ENCODE results near the gene NIM1K. TPM values are rescaled to one million over a fixed set of nuclear protein-coding genes. Genes with fewer than 3 reads are reported as not detected.
A peak's percentile ranks its signal among the peaks of the same experiment; 100 is the strongest.
"Not testable (repeated sequence)": the region's sequence is repeated elsewhere in the genome, so short reads cannot be mapped to it uniquely, and the experiment has no call there.

NIM1K gene
- total and polyA plus RNA-seq, 10 of the 15 experiments (the other 5 are each of a cell fraction or from before 2014, with no cell fraction given): 0.27 to 1.7 (median 0.66) TPM

GRCh38 chr5:43161244-43161643, 30.8 kb upstream of the NIM1K start:
- over 99% methylated on average over 5 of the region's 5 CpGs for WGBS (ENCODE audit: insufficient coverage, insufficient replicate concordance, low lambda C conversion rate, missing lambda C conversion rate)
- Histone ChIP-seq H2AFZ (ENCODE audit: control insufficient read depth, low read depth, low read length) (no peak overlapping the region), H3K9ac (ENCODE audit: control insufficient read depth, insufficient read depth, low read length) (no peak overlapping the region), H3K79me2 (ENCODE audit: control insufficient read depth, insufficient read depth, low read length) (peaks cover 2% of the 10 kb centered on the region; the same call in 1 of the 2 replicates), H3K27ac (ENCODE audit: control insufficient read depth, insufficient read depth) (no peak overlapping the region), H3K27me3 (replicated peaks in 1 of 2; ENCODE audit: control insufficient read depth in 2 of 2, insufficient read depth in 2 of 2, low read length in 1 of 2) (no peaks in the 10 kb centered on the region), H3K4me3 (no peak overlapping the region), H3K4me1 (ENCODE audit: control insufficient read depth, insufficient read depth, low read length) (no peaks in the 10 kb centered on the region), H4K20me1 (ENCODE audit: control insufficient read depth, insufficient read depth) (no peaks in the 10 kb centered on the region), H3K36me3 (ENCODE audit: control insufficient read depth in 2 of 2, insufficient read depth in 2 of 2, low read length in 1 of 2) (peaks cover 0 to 3% of the 10 kb centered on the region in 2 experiments), H3K9me3 (replicated peaks; ENCODE audit: control insufficient read depth, insufficient read depth, low read length) (no peaks in the 10 kb centered on the region), H3K4me2 (ENCODE audit: control insufficient read depth, insufficient read depth) (no peak overlapping the region)
- DNase-seq (ENCODE audit: low read depth, low spot score): no peak
- intact Hi-C loops (cut with micrococcal nuclease; ENCODE audit: unreplicated experiment): no loop called here
- TF ChIP-seq SPI1 (IDR thresholded peaks at IDR 0.05; ENCODE audit: borderline replicate concordance, insufficient read depth, low read depth, low read length) (peak; percentile 18; the same call in 1 of the 2 replicates), IKZF2 (IDR thresholded peaks at IDR 0.05) (no peak), PRDM15 (CRISPR knock-in tag; IDR thresholded peaks at IDR 0.05) (no peak), BRCA1 (IDR thresholded peaks at IDR 0.05; ENCODE audit: low read depth, low read length) (no peak), JUND (IDR thresholded peaks at IDR 0.05; ENCODE audit: low read depth, low read length) (no peak)
- TF ChIP-seq, protein P1, sequence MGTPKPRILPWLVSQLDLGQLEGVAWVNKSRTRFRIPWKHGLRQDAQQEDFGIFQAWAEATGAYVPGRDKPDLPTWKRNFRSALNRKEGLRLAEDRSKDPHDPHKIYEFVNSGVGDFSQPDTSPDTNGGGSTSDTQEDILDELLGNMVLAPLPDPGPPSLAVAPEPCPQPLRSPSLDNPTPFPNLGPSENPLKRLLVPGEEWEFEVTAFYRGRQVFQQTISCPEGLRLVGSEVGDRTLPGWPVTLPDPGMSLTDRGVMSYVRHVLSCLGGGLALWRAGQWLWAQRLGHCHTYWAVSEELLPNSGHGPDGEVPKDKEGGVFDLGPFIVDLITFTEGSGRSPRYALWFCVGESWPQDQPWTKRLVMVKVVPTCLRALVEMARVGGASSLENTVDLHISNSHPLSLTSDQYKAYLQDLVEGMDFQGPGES (IDR thresholded peaks at IDR 0.05): no peak
- RAD21 ChIA-PET (ENCODE audit: unreplicated experiment): no interaction called here
- CTCF ChIA-PET: interaction anchor here (1.0 kb wide), 1 partner anchor 8 kb away, joined by 3 read pairs; no protein-coding TSS in a partner anchor
- BruUV-seq (replicated peaks): no TSS peak
- FAIRE-seq: no peak
- ATAC-seq: no peak
- in situ Hi-C loops (cut with MboI): no loop called here
- SMC1A ChIA-PET (ENCODE audit: uncharacterized antibody, unreplicated experiment): no interaction called here
- POLR2A ChIA-PET: interaction anchor here (0.7 kb wide), 1 partner anchor 1439 kb away, joined by 5 read pairs; no protein-coding TSS in a partner anchor

DNA sequence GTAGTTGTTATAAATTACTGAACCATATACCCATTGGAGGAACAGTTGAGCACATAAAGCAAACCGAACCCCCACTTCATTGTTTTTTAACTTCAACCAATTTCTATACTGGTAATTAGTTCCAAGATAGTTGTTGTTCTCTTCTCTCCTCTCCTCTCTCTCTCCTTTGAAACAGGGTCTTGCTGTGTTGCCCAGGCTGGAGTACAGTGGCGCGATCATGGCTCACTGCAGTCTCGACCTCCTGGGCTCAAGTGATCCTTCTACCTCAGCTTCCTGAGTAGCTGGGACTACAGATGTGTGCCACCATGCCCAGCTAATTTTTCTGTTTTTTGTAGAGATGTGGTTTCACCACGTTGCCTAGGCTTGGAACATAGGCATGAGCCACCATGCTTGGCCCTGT, 27.2 kb upstream of the NIM1K start:
- in situ Hi-C loops (cut with MboI); H3K79me2 ChIP-seq (ENCODE audit: control insufficient read depth, insufficient read depth, low read length); intact Hi-C loops (cut with micrococcal nuclease; ENCODE audit: unreplicated experiment); H3K27me3 ChIP-seq (replicated peaks in 1 of 2; ENCODE audit: control insufficient read depth in 2 of 2, insufficient read depth in 2 of 2, low read length in 1 of 2); SMC1A ChIA-PET (ENCODE audit: uncharacterized antibody, unreplicated experiment); H4K20me1 ChIP-seq (ENCODE audit: control insufficient read depth, insufficient read depth); POLR2A ChIA-PET; H3K9ac ChIP-seq (ENCODE audit: control insufficient read depth, insufficient read depth, low read length); H3K4me1 ChIP-seq (ENCODE audit: control insufficient read depth, insufficient read depth, low read length); CTCF ChIA-PET; H3K36me3 ChIP-seq (ENCODE audit: control insufficient read depth in 2 of 2, insufficient read depth in 2 of 2, low read length in 1 of 2); H3K27ac ChIP-seq (ENCODE audit: control insufficient read depth, insufficient read depth); RAD21 ChIA-PET (ENCODE audit: unreplicated experiment); H3K4me2 ChIP-seq (ENCODE audit: control insufficient read depth, insufficient read depth); H3K9me3 ChIP-seq (replicated peaks; ENCODE audit: control insufficient read depth, insufficient read depth, low read length); DNase-seq (ENCODE audit: low read depth, low spot score); BruUV-seq (replicated peaks); H3K4me3 ChIP-seq; FAIRE-seq; ATAC-seq; H2AFZ ChIP-seq (ENCODE audit: control insufficient read depth, low read depth, low read length): not testable (repeated sequence)
- WGBS (ENCODE audit: insufficient coverage, insufficient replicate concordance, low lambda C conversion rate, missing lambda C conversion rate): 88% methylated on average over 5 of the region's 5 CpGs
